ENCODE results near the gene TRERF1.
"Not testable (repeated sequence)": the region's sequence is repeated elsewhere in the genome, so short reads cannot be mapped to it uniquely, and the experiment has no call there.

Gene TRERF1

GRCh38 chr6:42220807-42221206 lies 230.9 kb downstream of the TRERF1 start:
- DNase-seq (ENCODE audit: low spot score): no peak

GRCh38 chr6:42217519-42218367 lies 234.0 kb downstream of the TRERF1 start, which contains the start of gene MRPS10:
TSS of gene MRPS10 (minus strand) at chr6:42217861. CDS start at chr6:42217849, 12 bp downstream.
- DNase-seq (ENCODE audit: low spot score): peak; percentile 96

GRCh38 chr6:42217157-42217518 lies 234.6 kb downstream of the TRERF1 start:
- DNase-seq (ENCODE audit: low spot score): no peak

- not testable (repeated sequence) for DNase-seq (ENCODE audit: low spot score)
These were observed 235.2 kb downstream of the TRERF1 start for GRCh38 chr6:42216495-42216894.

- no peak for DNase-seq (ENCODE audit: low spot score)
These were observed 239.3 kb downstream of the TRERF1 start for GRCh38 chr6:42212442-42212841.

GRCh38 chr6:42211726-42212125 lies 240.0 kb downstream of the TRERF1 start:
- DNase-seq (ENCODE audit: low spot score): no peak

GRCh38 chr6:42210551-42210950 lies 241.2 kb downstream of the TRERF1 start:
- no peak for DNase-seq (ENCODE audit: low spot score)

- DNase-seq (ENCODE audit: low spot score): not testable (repeated sequence)
These were observed 244.2 kb downstream of the TRERF1 start for GRCh38 chr6:42207559-42207958.

GRCh38 chr6:42204768-42205282 lies 246.9 kb downstream of the TRERF1 start:
- DNase-seq (ENCODE audit: low spot score): no peak

- no peak for DNase-seq (ENCODE audit: low spot score)
These were observed 248.5 kb downstream of the TRERF1 start for GRCh38 chr6:42203183-42203582.

GRCh38 chr6:42202131-42202915 lies 249.4 kb downstream of the TRERF1 start:
- not testable (repeated sequence) for DNase-seq (ENCODE audit: low spot score)

GRCh38 chr6:42201382-42201781 lies 250.3 kb downstream of the TRERF1 start:
- no peak for DNase-seq (ENCODE audit: low spot score)

- DNase-seq (ENCODE audit: low spot score): peak; percentile 87
These were observed 251.7 kb downstream of the TRERF1 start for GRCh38 chr6:42200035-42200434.

GRCh38 chr6:42199106-42199981 lies 252.4 kb downstream of the TRERF1 start:
- DNase-seq (ENCODE audit: low spot score): no peak

GRCh38 chr6:42197555-42198362 lies 254.0 kb downstream of the TRERF1 start:
- DNase-seq (ENCODE audit: low spot score): peak; percentile 64

GRCh38 chr6:42195415-42195814 lies 256.3 kb downstream of the TRERF1 start:
- DNase-seq (ENCODE audit: low spot score): no peak

- no peak for DNase-seq (ENCODE audit: low spot score)
These were observed 257.7 kb downstream of the TRERF1 start for GRCh38 chr6:42194056-42194455.

- peak; percentile 32 for DNase-seq (ENCODE audit: low spot score)
These were observed 258.2 kb downstream of the TRERF1 start for GRCh38 chr6:42193491-42193894.

GRCh38 chr6:42192385-42192784 lies 259.3 kb downstream of the TRERF1 start:
- DNase-seq (ENCODE audit: low spot score): not testable (repeated sequence)

- DNase-seq (ENCODE audit: low spot score): peak; percentile 53
These were observed 261.1 kb downstream of the TRERF1 start for GRCh38 chr6:42190554-42191183.

All from AG08395 (cell line).